ENCODE measurements around the gene WWOX. TPM values are rescaled to one million over a fixed set of nuclear protein-coding genes. Genes with fewer than 3 reads are reported as not detected.

Gene WWOX
- total and polyA plus RNA-seq, 2 of the 8 experiments (the other 6 are each of a cell fraction or from before 2014, with no cell fraction given) = 5.4 to 16.7 TPM

DNA sequence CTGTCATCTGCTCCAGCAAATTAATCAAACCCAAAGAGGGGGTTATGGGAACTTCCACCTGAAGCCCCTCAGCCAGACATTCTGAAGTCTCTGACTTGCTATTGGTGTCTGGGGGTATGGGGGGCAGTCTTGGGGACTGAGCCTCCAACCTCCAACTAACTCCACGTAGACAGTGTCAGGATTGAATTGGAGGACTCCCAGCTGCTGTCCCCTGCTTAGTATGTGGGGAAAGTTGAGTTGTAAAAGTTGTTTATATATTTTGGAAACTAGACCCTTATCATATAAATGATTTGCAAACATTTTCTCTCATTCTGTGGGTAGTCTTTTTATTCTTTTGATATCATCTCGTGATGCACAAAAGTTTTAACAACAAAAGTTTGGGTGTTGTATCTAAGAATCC is 689.2 kb downstream of the WWOX start:
- H4K91ac ChIP-seq (replicated peaks; ENCODE audit: insufficient read length, low read length) = no peak overlapping the region
- no peak overlapping the region for H2BK5ac ChIP-seq (ENCODE audit: low read depth, low read length)
- no peak overlapping the region for H3K4me3 ChIP-seq (ENCODE audit: extremely low read depth in 1 of 4, insufficient read depth in 2 of 4, low read depth in 3 of 4, low read length in 4 of 4)
- no peaks in the 10 kb centered on the region for H3K36me3 ChIP-seq (ENCODE audit: control insufficient read depth in 2 of 4, insufficient read depth in 4 of 4, low read length in 3 of 4)
- no peaks in the 10 kb centered on the region for H3K4me1 ChIP-seq (replicated peaks in 1 of 4; ENCODE audit: control insufficient read depth in 3 of 4, insufficient read depth in 4 of 4, low read length in 3 of 4)
- POLR2A ChIA-PET (ENCODE audit: partially characterized antibody) = no interaction called here
- no peak overlapping the region for H3K56ac ChIP-seq (replicated peaks; ENCODE audit: insufficient read length, low read depth, low read length)
- DNase-seq (ENCODE audit: low read depth in 1 of 2, low spot score in 2 of 2) (no peak), FAIRE-seq (no peak)
- no peak overlapping the region for H2BK15ac ChIP-seq (ENCODE audit: low read length)
- no peak overlapping the region for H2AK5ac ChIP-seq (ENCODE audit: low read depth, low read length)
- no peak overlapping the region for H3K23ac ChIP-seq (ENCODE audit: insufficient read length)
- no peak overlapping the region for H2BK12ac ChIP-seq (ENCODE audit: low read depth, low read length)
- no peaks in the 10 kb centered on the region for H3K27me3 ChIP-seq (replicated peaks in 1 of 4; ENCODE audit: control insufficient read depth in 3 of 4, extremely low read depth in 1 of 4, insufficient read depth in 3 of 4, low read length in 3 of 4)
- no peak overlapping the region for H3K27ac ChIP-seq (ENCODE audit: low read depth, low read length)
- no peak overlapping the region for H3K9ac ChIP-seq (replicated peaks in 1 of 4; ENCODE audit: extremely low read depth in 1 of 4, low read depth in 3 of 4, low read length in 3 of 4)
- peaks cover 0 to under 1% of the 10 kb centered on the region in 2 experiments for H4K20me1 ChIP-seq (replicated peaks in 1 of 2; ENCODE audit: control insufficient read depth in 1 of 2, insufficient read depth in 2 of 2, low read length in 2 of 2)
- no peak overlapping the region for H2BK120ac ChIP-seq (replicated peaks; ENCODE audit: low read depth, low read length)
- no peak overlapping the region for H3K4ac ChIP-seq (replicated peaks; ENCODE audit: insufficient read length, low read depth, low read length)
- H3K23me2 ChIP-seq (ENCODE audit: low read depth, low read length) = peaks cover 2% of the 10 kb centered on the region; the same call in 1 of the 2 replicates
- H3K79me2 ChIP-seq (ENCODE audit: control insufficient read depth in 1 of 2, insufficient read depth in 2 of 2, low read length in 2 of 2) = no peaks in the 10 kb centered on the region
- no peak overlapping the region for H4K8ac ChIP-seq (ENCODE audit: extremely low read depth, insufficient read depth, low read length)
- no peak overlapping the region for H3K4me2 ChIP-seq (ENCODE audit: insufficient read depth in 1 of 2, low read depth in 2 of 2, low read length in 2 of 2)
- H3K14ac ChIP-seq (ENCODE audit: insufficient read length) = no peak overlapping the region
- no peaks in the 10 kb centered on the region for H3K9me3 ChIP-seq (ENCODE audit: insufficient read depth in 2 of 2, low read depth in 1 of 2, low read length in 1 of 2)
- TF ChIP-seq HDAC6 (IDR thresholded peaks at IDR 0.05; ENCODE audit: low read depth, low read length) = no peak
- TF ChIP-seq CHD2 (IDR thresholded peaks at IDR 0.05; ENCODE audit: low read length) = no peak
- no peak for TF ChIP-seq TBP (IDR thresholded peaks at IDR 0.05; ENCODE audit: low read depth, low read length)
- TF ChIP-seq BRCA1 (IDR thresholded peaks at IDR 0.05; ENCODE audit: low read depth, low read length) = no peak
- no peak for TF ChIP-seq SUZ12 (IDR thresholded peaks at IDR 0.05; ENCODE audit: low read length)
- TF ChIP-seq POLR2A (IDR thresholded peaks at IDR 0.05; ENCODE audit: control extremely low read depth in 1 of 2, low read depth in 2 of 2, low read length in 2 of 2) = no peak
- no peak for TF ChIP-seq CREB1 (IDR thresholded peaks at IDR 0.05)
- TF ChIP-seq SP1 (IDR thresholded peaks at IDR 0.05; ENCODE audit: low read depth, low read length) = no peak
- no peak for TF ChIP-seq JUN (IDR thresholded peaks at IDR 0.05; ENCODE audit: low read depth, low read length)
- no peak for TF ChIP-seq TEAD4 (IDR thresholded peaks at IDR 0.05; ENCODE audit: low read depth, low read length)
- no peak for TF ChIP-seq SRF (IDR thresholded peaks at IDR 0.05; ENCODE audit: low read depth, low read length)
- TF ChIP-seq, protein P1, sequence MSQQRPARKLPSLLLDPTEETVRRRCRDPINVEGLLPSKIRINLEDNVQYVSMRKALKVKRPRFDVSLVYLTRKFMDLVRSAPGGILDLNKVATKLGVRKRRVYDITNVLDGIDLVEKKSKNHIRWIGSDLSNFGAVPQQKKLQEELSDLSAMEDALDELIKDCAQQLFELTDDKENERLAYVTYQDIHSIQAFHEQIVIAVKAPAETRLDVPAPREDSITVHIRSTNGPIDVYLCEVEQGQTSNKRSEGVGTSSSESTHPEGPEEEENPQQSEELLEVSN (IDR thresholded peaks at IDR 0.05) = no peak
- TF ChIP-seq SIRT6 (IDR thresholded peaks at IDR 0.05; ENCODE audit: low read length) = no peak
- TF ChIP-seq KDM4A (IDR thresholded peaks at IDR 0.05; ENCODE audit: low read depth, low read length, severe bottlenecking) = no peak
- H3K18ac ChIP-seq (ENCODE audit: extremely low read depth, low read length) = no peak overlapping the region
- H3K79me1 ChIP-seq (ENCODE audit: low read depth, low read length) = no peaks in the 10 kb centered on the region
- CTCF ChIA-PET (ENCODE audit: partially characterized antibody) = no interaction called here
- WGBS, 2 experiments (ENCODE audit: extremely low coverage in 1 of 2, insufficient coverage in 1 of 2, insufficient read length in 1 of 2, insufficient replicate concordance in 2 of 2, low coverage in 1 of 2, low lambda C conversion rate in 2 of 2, missing lambda C conversion rate in 1 of 2) = 84% methylated on average over 2 of the region's 2 CpGs; no CpG with 5 or more reads in 1 of the 2 experiments
- H2BK20ac ChIP-seq (ENCODE audit: low read length) = no peak overlapping the region
- H2AFZ ChIP-seq (ENCODE audit: low read length) = no peak overlapping the region
- H4K5ac ChIP-seq (ENCODE audit: insufficient read length, low read depth, low read length) = no peak overlapping the region

All from H1 (cell line).